DMS79 (cell line): ENCODE results near the gene DHX38.

Experiments
- DNase-seq: peaks from one replicate; lab custom pipeline; 2025; lab: John Stamatoyannopoulos, UW

Gene DHX38

GRCh38 chr16:72122916-72123315 is 29.3 kb downstream of the DHX38 start:
- no peak for DNase-seq

- DNase-seq = no peak
These were observed 29.8 kb downstream of the DHX38 start for GRCh38 chr16:72123426-72123825.

GRCh38 chr16:72124148-72124547 is 30.5 kb downstream of the DHX38 start:
- no peak for DNase-seq

- DNase-seq = no peak
These were observed 31.4 kb downstream of the DHX38 start for GRCh38 chr16:72124761-72125634.

GRCh38 chr16:72125635-72126428 is 32.2 kb downstream of the DHX38 start:
- no peak for DNase-seq

DNA sequence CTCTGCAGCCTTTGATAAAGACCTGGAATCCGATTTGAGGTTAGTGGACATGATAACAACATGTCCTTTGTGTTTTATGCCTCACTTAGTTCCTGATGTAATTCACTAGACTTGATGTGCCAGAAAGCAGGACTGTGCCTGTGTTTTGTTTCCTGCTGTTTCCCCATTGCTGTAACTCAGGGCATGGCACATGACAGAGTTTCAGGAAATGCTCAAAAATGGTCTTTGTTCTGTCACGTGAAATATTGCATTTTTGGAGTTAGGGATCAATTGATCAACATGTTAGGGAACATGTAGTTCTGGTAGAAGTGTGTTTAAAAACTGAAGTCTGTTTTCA is 32.8 kb downstream of the DHX38 start:
- DNase-seq = no peak

- no peak for DNase-seq
These were observed 35.1 kb downstream of the DHX38 start for GRCh38 chr16:72128701-72129100.

DNA sequence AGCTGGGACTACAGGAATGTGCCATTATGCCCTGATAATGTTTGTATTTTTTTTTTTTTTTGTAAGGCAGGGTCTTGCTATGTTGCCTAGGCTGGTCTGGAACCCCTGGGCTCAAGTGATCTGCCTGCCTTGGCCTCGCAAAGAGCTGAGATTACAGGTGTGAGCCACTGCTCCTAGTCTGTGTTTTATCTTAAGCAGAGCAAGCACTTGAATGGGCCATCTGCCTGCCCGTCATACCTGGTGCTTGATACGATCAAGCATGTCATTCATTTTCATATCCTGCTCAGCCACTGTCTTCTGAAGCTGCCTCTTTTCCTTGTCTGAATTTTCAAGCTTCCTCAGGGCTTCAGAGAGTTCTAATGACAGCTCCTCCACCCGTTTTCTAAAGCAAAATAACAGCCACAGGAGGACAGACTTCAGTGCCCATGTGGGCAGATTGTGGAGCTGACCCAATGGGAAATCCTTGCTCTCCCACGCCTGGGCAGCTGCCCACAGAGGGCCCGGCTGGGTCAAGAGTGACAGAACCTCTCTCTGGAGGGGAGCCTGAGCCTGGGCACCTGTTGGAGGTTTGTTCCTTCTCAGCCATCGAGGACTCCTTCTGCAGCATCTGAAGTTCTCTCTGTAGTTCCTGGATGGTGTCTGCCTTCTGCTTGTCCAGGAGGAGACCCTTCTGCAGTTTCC is 36.5 kb downstream of the DHX38 start:
- no peak for DNase-seq

DNA sequence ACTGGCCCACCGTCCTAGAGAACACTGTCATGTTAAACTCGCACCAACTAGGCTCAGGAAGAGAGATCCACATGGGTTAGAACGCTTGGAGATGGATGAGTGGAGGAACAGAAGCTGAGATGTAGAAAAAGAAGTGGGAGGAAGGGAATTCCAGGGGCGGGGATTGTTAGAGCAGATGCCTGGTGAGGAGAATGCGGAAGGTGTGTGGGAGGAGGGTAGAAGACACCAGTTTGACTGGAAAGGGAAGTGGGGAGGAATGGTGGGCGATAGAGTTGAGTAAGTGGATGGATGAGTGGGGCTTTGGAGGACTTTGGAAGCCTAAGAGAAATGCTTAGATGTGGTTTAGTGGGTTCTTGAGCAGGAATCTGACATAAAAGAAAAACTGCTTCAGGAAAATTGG is 37.4 kb downstream of the DHX38 start:
- DNase-seq = no peak

DNA sequence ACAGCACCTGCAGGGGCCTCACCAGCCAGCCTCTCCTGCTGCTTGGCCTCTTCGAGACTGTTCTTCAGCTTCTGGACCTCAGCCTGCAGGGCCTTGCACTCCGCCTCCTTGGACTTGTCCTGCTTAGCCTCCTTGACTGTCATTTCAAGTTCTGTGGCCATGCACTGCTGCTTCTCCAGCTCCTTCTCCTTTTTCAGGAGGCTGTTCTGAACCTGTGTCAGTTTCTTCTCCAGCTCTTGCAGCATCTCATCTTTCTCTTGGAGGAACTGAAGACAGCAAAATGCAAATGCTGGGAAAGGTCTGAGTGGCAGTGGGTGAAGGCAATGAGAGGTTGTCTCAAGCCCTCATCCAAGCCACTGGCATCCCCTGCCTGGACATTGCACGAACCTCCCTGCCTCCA is 39.1 kb downstream of the DHX38 start:
- no peak for DNase-seq

GRCh38 chr16:72134507-72134906 is 40.9 kb downstream of the DHX38 start:
- no peak for DNase-seq

- no peak for DNase-seq
These were observed 43.9 kb downstream of the DHX38 start for GRCh38 chr16:72137380-72138063.

DNA sequence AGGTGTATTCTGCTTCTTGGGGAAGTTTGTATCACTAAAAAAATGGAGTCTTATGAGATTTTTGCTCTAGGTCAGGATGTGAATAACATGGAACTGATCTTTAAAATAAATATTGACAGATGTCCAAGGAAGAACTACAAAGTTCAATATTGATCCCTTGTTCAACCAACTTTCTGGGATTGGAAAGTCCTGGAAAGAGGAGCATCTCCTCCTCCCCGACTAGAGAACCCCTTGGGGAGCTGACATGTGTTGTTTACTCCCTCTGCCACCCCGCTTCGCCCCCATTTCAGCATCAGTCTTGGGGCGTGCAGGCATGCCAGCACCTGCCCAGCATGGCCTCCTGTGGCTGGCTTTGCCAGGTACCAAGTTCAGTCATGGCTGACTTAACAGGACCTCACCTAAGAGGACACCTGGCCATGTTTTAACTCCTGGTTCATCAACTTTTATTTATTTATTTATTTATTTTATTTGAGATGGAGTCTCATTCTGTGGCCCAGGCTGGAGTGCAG is 44.5 kb downstream of the DHX38 start:
- no peak for DNase-seq

GRCh38 chr16:72139908-72140307 is 46.3 kb downstream of the DHX38 start:
- DNase-seq = no peak

- DNase-seq = no peak
These were observed 48.8 kb downstream of the DHX38 start for GRCh38 chr16:72142476-72142875.

DNA sequence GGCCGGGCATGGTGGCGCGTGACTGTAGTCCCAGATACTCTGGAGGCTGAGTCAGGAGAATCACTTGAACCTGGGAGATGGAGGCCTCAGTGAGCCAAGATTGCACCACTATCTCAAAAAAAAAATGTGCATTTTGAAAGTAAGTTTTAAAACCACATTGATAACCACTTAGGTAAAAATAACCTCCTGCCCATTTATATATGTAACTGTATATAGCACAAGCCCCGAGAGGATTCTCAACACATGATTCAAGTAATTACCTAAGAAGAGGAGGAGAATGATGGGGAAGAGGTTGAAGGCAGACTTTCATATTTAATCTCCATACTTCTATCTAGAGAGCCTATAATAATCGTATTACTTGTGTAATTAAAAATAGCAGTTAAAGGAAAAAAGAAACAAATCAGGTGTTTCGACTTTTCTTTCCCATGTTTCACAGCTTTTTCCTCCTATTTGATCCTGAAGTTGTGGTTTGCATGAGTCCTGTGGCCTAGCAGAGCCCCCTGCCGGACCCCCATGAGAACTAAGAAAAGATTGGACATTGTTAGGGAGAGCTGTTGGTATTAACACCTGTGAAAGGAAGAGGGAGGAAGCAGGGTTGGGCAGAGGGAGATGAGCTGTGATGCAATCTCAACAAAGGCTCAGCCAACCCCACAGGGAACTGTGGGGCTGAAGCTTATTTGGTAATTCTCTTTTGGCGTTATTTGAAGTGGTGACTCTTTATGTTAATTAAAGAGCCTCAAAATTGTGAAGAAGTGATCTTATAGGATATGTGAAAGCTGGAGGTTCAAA is 56.2 kb downstream of the DHX38 start:
- no peak for DNase-seq

GRCh38 chr16:72159386-72159785 is 65.7 kb downstream of the DHX38 start:
- no peak for DNase-seq

GRCh38 chr16:72159801-72160200 is 66.2 kb downstream of the DHX38 start:
- peak; percentile 24 for DNase-seq

- no peak for DNase-seq
These were observed 68.6 kb downstream of the DHX38 start for GRCh38 chr16:72162105-72162692.
